GM23248 (cell line): ENCODE measurements around the gene HHIPL1. TPM values are rescaled to one million over a fixed set of nuclear protein-coding genes. Genes with fewer than 3 reads are reported as not detected.

Source experiments
- DNase-seq: peaks from one replicate; pipeline ENCODE4 v3.0.0-alpha.2; 2015
- H2AFZ ChIP-seq: fragments of 200-600 bp; sonication (generic); 2 replicates; pipeline ENCODE4 v1.6.1; 2016; ENCODE audit warnings: antibody characterized with exemption
- H3F3A ChIP-seq: fragments of 200-600 bp; sonication (generic); 2 replicates; pipeline ENCODE4 v1.6.1; 2016; ENCODE audit warnings: mild to moderate bottlenecking, antibody characterized with exemption, mixed run types; ENCODE audit not compliant: insufficient read depth
- H3K27ac ChIP-seq: fragments of 200-600 bp; sonication (generic); 2 replicates; pipeline ENCODE4 v1.5.1; 2016; ENCODE audit warnings: mild to moderate bottlenecking
- H3K27me3 ChIP-seq: fragments of 200-600 bp; sonication (generic); replicated peaks from 2 replicates; pipeline ENCODE4 v1.6.1; 2016; ENCODE audit warnings: mild to moderate bottlenecking; ENCODE audit not compliant: insufficient read depth
- H3K36me3 ChIP-seq: fragments of 200-600 bp; sonication (generic); 2 replicates; pipeline ENCODE4 v1.6.1; 2016; ENCODE audit warnings: low read depth, mild to moderate bottlenecking
- H3K4me1 ChIP-seq: fragments of 200-600 bp; sonication (generic); 2 replicates; pipeline ENCODE4 v1.6.1; 2016; ENCODE audit warnings: mild to moderate bottlenecking; ENCODE audit not compliant: insufficient read depth
- H3K4me2 ChIP-seq: fragments of 200-600 bp; sonication (generic); one replicate; pipeline ENCODE4 v1.6.1; 2016; ENCODE audit warnings: mild to moderate bottlenecking; ENCODE audit not compliant: unreplicated experiment
- H3K4me3 ChIP-seq: fragments of 200-600 bp; sonication (generic); 2 replicates; pipeline ENCODE4 v1.5.1; 2016; ENCODE audit warnings: mild to moderate bottlenecking
- H3K79me2 ChIP-seq: fragments of 200-600 bp; sonication (generic); 2 replicates; pipeline ENCODE4 v1.6.1; 2016; ENCODE audit warnings: mild to moderate bottlenecking; ENCODE audit not compliant: insufficient read depth
- H3K9ac ChIP-seq: fragments of 200-600 bp; sonication (generic); 2 replicates; pipeline ENCODE4 v1.6.1; 2016; ENCODE audit warnings: mild to moderate bottlenecking
- H3K9me2 ChIP-seq: fragments of 200-600 bp; sonication (generic); 2 replicates; pipeline ENCODE4 v1.6.1; 2016; ENCODE audit warnings: mixed run types, mild to moderate bottlenecking, moderate library complexity; ENCODE audit not compliant: insufficient read depth
- H3K9me3 ChIP-seq: fragments of 200-600 bp; sonication (generic); one replicate; pipeline ENCODE4 v1.6.1; 2017; ENCODE audit warnings: low read depth
- H4K20me1 ChIP-seq: fragments of 200-600 bp; sonication (generic); 2 replicates; pipeline ENCODE4 v1.6.0; 2016; ENCODE audit not compliant: insufficient read depth
- EZH2 ChIP-seq: fragments of 200-600 bp; sonication (generic); IDR thresholded peaks from 2 replicates; pipeline ENCODE4 v1.6.1; 2018; ENCODE audit warnings: antibody characterized with exemption, mild to moderate bottlenecking; ENCODE audit not compliant: insufficient read depth, poor library complexity, severe bottlenecking
- EZH2phosphoT487 ChIP-seq: fragments of 200-600 bp; sonication (generic); IDR thresholded peaks from 2 replicates; pipeline ENCODE4 v1.6.1; 2018; ENCODE audit warnings: antibody characterized with exemption, moderate library complexity, mild to moderate bottlenecking, low read depth; ENCODE audit not compliant: insufficient read depth
- WGBS, 2 experiments: methylation state at CpG; one replicate each; pipeline ENCODE4 v1.1.6; 2015 to 2017; ENCODE audit warnings: low lambda C conversion rate in 2 of 2, low coverage in 1 of 2; ENCODE audit errors: missing lambda C conversion rate in 2 of 2; 5-methylcytosine and 5-hydroxymethylcytosine counted together
- in situ Hi-C: fragments of 300-500 bp; cut with MboI; formaldehyde crosslinking; loops from 2 replicates; pipeline ENCODE4 v1.15.0; 2020
- polyA plus RNA-seq: library from polyadenylated mRNA; unstranded; fragments of >200 nt; fragmentation: Nextera tagmentation; extraction: Ambion mirVana; gene quantifications from 2 replicates; pipeline ENCODE4 v1.2.1, GENCODE V29; 2016
- total RNA-seq: library from RNA; depleted of rRNA; stranded (reverse); fragments of >200 nt; shearing (Covaris generic); gene quantifications from 2 replicates; pipeline ENCODE4 v1.2.3, GENCODE V29; 2014; rRNA removed

The HHIPL1 gene
- 11.3 and 19.2 TPM in 2 replicates for total RNA-seq
- 5.8 and 6.5 TPM in 2 replicates for polyA plus RNA-seq

- Histone ChIP-seq H3F3A (no peaks in the 10 kb centered on the region), H3K79me2 (no peaks in the 10 kb centered on the region), H3K9me2 (no peaks in the 10 kb centered on the region), H2AFZ (peak within 1 kb of the TSS; percentile 91), H4K20me1 (no peaks in the 10 kb centered on the region), H3K4me2 (peak within 1 kb of the TSS; percentile 80), H3K9ac (peak within 1 kb of the TSS; percentile 71), H3K4me3 (peak within 1 kb of the TSS; percentile 67), H3K27me3 (no peaks in the 10 kb centered on the region), H3K27ac (no peak within 1 kb of the TSS), H3K36me3 (no peaks in the 10 kb centered on the region), H3K4me1 (peaks cover 5% of the 10 kb centered on the region), H3K9me3 (no peaks in the 10 kb centered on the region)
- WGBS, 2 experiments, result 13% methylated on average over 68 to 78 of the region's 91 CpGs
- in situ Hi-C loops, result no loop called here
- peak; percentile 66 for DNase-seq
- no peak for TF ChIP-seq EZH2phosphoT487
- no peak for TF ChIP-seq EZH2
Measured at GRCh38 chr14:99644723-99645544, at the start of gene HHIPL1. Gene HHIPL1 (plus strand): TSS chr14:99645129. CDS start chr14:99645208, 79 bp downstream.

GRCh38 chr14:99595524-99595923 is 49.4 kb upstream of the HHIPL1 start:
- DNase-seq, result no peak
- Histone ChIP-seq H3K27me3 (no peaks in the 10 kb centered on the region), H3K27ac (no peak overlapping the region), H4K20me1 (no peaks in the 10 kb centered on the region), H3F3A (no peaks in the 10 kb centered on the region), H3K79me2 (peaks cover 12% of the 10 kb centered on the region), H3K4me1 (0 out of 2 replicates have a peak, but pooled peaks cover 6% of the 10 kb centered on the region), H3K4me3 (no peak overlapping the region), H3K36me3 (no peaks in the 10 kb centered on the region), H3K9ac (no peak overlapping the region), H3K9me3 (no peaks in the 10 kb centered on the region), H3K4me2 (no peak overlapping the region), H2AFZ (no peak overlapping the region), H3K9me2 (no peaks in the 10 kb centered on the region)
- 73 to 76% methylated on average over 3 to 7 of the region's 7 CpGs for WGBS, 2 experiments
- TF ChIP-seq EZH2phosphoT487, result no peak
- TF ChIP-seq EZH2, result no peak
- in situ Hi-C loops, result no loop called here

GRCh38 chr14:99596071-99596627 is 48.8 kb upstream of the HHIPL1 start:
- 89 to 91% methylated on average over 10 of the region's 10 CpGs for WGBS, 2 experiments
- H3K79me2 ChIP-seq, result peaks cover 19% of the 10 kb centered on the region
- no peaks in the 10 kb centered on the region for H3K27me3 ChIP-seq
- in situ Hi-C loops, result no loop called here
- H4K20me1 ChIP-seq, result no peaks in the 10 kb centered on the region
- H3K4me2 ChIP-seq, result no peak overlapping the region
- no peak overlapping the region for H3K4me3 ChIP-seq
- no peaks in the 10 kb centered on the region for H3K9me3 ChIP-seq
- no peaks in the 10 kb centered on the region for H3F3A ChIP-seq
- H3K27ac ChIP-seq, result no peak overlapping the region
- no peak overlapping the region for H2AFZ ChIP-seq
- 0 out of 2 replicates have a peak, but pooled peaks cover under 1% of the 10 kb centered on the region for H3K4me1 ChIP-seq
- H3K9me2 ChIP-seq, result no peaks in the 10 kb centered on the region
- no peak for DNase-seq
- no peak for TF ChIP-seq EZH2
- no peak for TF ChIP-seq EZH2phosphoT487
- no peak overlapping the region for H3K9ac ChIP-seq
- H3K36me3 ChIP-seq, result no peaks in the 10 kb centered on the region

GRCh38 chr14:99596772-99597171 is 48.2 kb upstream of the HHIPL1 start:
- no peaks in the 10 kb centered on the region for H3K9me2 ChIP-seq
- H3K27me3 ChIP-seq, result no peaks in the 10 kb centered on the region
- H3K9me3 ChIP-seq, result no peaks in the 10 kb centered on the region
- no peak overlapping the region for H3K9ac ChIP-seq
- TF ChIP-seq EZH2phosphoT487, result no peak
- TF ChIP-seq EZH2, result no peak
- H3K36me3 ChIP-seq, result no peaks in the 10 kb centered on the region
- H2AFZ ChIP-seq, result no peak overlapping the region
- in situ Hi-C loops, result no loop called here
- no peaks in the 10 kb centered on the region for H3F3A ChIP-seq
- no peak overlapping the region for H3K27ac ChIP-seq
- H3K4me2 ChIP-seq, result no peak overlapping the region
- H3K4me3 ChIP-seq, result no peak overlapping the region
- H3K4me1 ChIP-seq, result 0 out of 2 replicates have a peak, but pooled peaks cover 3% of the 10 kb centered on the region
- H3K79me2 ChIP-seq, result peaks cover 24% of the 10 kb centered on the region
- 80% methylated on average over 6 to 7 of the region's 7 CpGs for WGBS, 2 experiments
- no peaks in the 10 kb centered on the region for H4K20me1 ChIP-seq
- no peak for DNase-seq
